K562 treated with DMSO at 1 percent for 48 hours (cell line): ENCODE measurements around the gene DNAJC13. TPM values are rescaled to one million over a fixed set of nuclear protein-coding genes. Genes with fewer than 3 reads are reported as not detected.

ENCODE experiments used
- total RNA-seq: library from RNA; unstranded; fragments of 300-600 nt; gene quantifications from 2 replicates; pipeline ENCODE4 v1.2.3, GENCODE V29; 2022; ENCODE audit warnings: low replicate concordance; ENCODE audit errors: extremely low read depth

Gene DNAJC13, protein sequence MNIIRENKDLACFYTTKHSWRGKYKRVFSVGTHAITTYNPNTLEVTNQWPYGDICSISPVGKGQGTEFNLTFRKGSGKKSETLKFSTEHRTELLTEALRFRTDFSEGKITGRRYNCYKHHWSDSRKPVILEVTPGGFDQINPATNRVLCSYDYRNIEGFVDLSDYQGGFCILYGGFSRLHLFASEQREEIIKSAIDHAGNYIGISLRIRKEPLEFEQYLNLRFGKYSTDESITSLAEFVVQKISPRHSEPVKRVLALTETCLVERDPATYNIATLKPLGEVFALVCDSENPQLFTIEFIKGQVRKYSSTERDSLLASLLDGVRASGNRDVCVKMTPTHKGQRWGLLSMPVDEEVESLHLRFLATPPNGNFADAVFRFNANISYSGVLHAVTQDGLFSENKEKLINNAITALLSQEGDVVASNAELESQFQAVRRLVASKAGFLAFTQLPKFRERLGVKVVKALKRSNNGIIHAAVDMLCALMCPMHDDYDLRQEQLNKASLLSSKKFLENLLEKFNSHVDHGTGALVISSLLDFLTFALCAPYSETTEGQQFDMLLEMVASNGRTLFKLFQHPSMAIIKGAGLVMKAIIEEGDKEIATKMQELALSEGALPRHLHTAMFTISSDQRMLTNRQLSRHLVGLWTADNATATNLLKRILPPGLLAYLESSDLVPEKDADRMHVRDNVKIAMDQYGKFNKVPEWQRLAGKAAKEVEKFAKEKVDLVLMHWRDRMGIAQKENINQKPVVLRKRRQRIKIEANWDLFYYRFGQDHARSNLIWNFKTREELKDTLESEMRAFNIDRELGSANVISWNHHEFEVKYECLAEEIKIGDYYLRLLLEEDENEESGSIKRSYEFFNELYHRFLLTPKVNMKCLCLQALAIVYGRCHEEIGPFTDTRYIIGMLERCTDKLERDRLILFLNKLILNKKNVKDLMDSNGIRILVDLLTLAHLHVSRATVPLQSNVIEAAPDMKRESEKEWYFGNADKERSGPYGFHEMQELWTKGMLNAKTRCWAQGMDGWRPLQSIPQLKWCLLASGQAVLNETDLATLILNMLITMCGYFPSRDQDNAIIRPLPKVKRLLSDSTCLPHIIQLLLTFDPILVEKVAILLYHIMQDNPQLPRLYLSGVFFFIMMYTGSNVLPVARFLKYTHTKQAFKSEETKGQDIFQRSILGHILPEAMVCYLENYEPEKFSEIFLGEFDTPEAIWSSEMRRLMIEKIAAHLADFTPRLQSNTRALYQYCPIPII (N-terminal part only)
- total RNA-seq: not detected in 2 replicates

DNA sequence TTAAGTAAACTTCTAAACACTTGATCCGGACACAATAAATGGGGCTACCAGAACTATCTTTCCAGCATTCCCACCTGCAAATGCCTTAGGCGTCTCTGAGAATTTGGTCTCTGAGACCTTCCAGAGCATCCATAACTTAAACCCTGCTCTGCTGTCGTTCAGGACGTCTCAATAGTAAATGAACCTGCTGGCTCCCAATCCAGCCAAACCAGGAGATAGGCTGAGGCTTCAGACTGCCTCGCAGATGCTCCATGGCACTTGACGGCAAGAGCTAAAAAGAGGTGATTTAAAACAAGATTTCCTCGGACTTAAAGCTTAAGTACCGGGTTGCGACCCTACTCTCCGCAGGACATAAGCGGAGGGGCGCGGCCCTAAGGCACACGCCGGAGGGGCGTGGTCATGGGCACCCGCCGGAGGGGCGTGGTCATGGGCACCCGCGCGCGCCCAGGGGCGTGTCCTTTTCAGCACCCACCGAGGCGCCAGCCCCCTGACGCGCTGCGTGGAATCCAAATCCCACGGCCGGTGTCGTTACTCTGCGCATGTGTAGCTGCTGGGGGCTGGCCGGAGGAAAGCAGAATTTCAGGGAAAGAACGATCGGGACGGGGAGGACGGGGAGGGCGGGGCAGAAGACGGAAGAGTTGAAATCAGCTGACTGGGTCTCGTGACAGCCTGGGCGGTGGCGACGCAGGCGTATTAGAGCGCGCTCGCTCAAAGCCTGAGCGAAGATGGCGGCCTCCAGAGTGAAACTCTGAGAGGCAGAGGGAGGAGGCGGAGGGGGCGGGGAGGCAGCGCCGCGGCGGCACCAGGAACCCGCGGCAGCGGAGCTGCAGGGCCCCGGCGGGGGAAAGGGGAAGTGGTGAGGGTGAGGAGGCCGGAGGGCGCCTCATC lies at the start of gene DNAJC13:
Gene DNAJC13, plus strand, starts transcription at position 696 of the 888 bp plus-strand sequence. CDS start 17,049 bp downstream, outside the sequence.

Other genes starting within 250 kb of the DNAJC13 start
- gene ACP3, start 100.1 kb upstream of the DNAJC13 start, total RNA-seq: not detected in 2 replicates
- not detected in 2 replicates for gene ACKR4, start 179.8 kb downstream of the DNAJC13 start, total RNA-seq
- not detected in 2 replicates for gene ACAD11, start 242.3 kb downstream of the DNAJC13 start, total RNA-seq
- gene UBA5, start 242.8 kb downstream of the DNAJC13 start, total RNA-seq: not detected in 2 replicates